Pancreas (tissue), 10 donors: ENCODE results near the gene STAC2. TPM values are rescaled to one million over a fixed set of nuclear protein-coding genes. Genes with fewer than 3 reads are reported as not detected.

Experiments used
- ATAC-seq, 4 donors: fragments of 200-7000 bp; cut with Tn5 transposase; one replicate each; pipeline versions ENCODE4 v1.8.0 to v1.9.1; 2020; ENCODE audit warnings: mild to moderate bottlenecking in 4 of 4, moderate library complexity in 4 of 4
- DNase-seq, 6 donors: peaks; one replicate each; pipeline ENCODE4 v3.0.0-alpha.2; 2020
- FAIRE-seq: peaks from 2 replicates; lab custom pipeline; 2012; peaks lifted over from hg19 to GRCh38; lab: Jason Lieb, UNC
- H3K27ac ChIP-seq, 4 donors: fragments of 200-600 bp; sonication (generic); 1 replicate in 3 of 4; 2 replicates in 1 of 4; pipeline versions ENCODE4 v1.5.0 to v1.8.0; 2020
- H3K27me3 ChIP-seq, 4 donors: fragments of 200-600 bp; one replicate each; pipeline ENCODE4 v1.8.0; 2021
- H3K36me3 ChIP-seq, 3 donors: fragments of 200-600 bp; sonication (generic) in 1 of 3; one replicate each; pipeline versions ENCODE4 v1.5.0 to v1.8.0; 2020 to 2021
- H3K4me1 ChIP-seq, 3 donors: fragments of 200-600 bp; one replicate each; pipeline ENCODE4 v1.8.0; 2021
- H3K4me3 ChIP-seq, 4 donors: fragments of 200-600 bp; sonication (generic) in 2 of 4; one replicate each; pipeline versions ENCODE4 v1.5.0 to v1.8.0; 2020 to 2021
- H3K9me3 ChIP-seq, 4 donors: fragments of 200-600 bp; one replicate each; pipeline ENCODE4 v1.8.0; 2021
- CTCF ChIP-seq, 4 donors: fragments of 200-600 bp; sonication (generic) in 3 of 4; IDR thresholded peaks; one replicate each; pipeline versions ENCODE4 v1.5.0 to v1.8.0; 2021; ENCODE audit warnings: antibody characterized with exemption in 4 of 4
- WGBS, 2 donors: extraction: QIAGEN DNeasy Blood & Tissue Kit; methylation state at CpG; one replicate each; pipeline ENCODE4 v1.1.7; 2013; 5-methylcytosine and 5-hydroxymethylcytosine counted together
- intact Hi-C, 3 donors: fragments of 100-400 bp; cut with DNase I; formaldehyde crosslinking; loops; one replicate each; pipeline versions ENCODE4 v1.11.1 to v1.14.2; 2022
- polyA plus RNA-seq, 2 donors: library from polyadenylated mRNA; stranded (reverse); fragments of 200-250 nt; gene quantifications; one replicate each; pipeline ENCODE4 v1.2.3, GENCODE V29; 2013
- total RNA-seq, 6 donors: library from RNA; stranded (reverse); fragmentation: NEBNext Ultra II Directional in 4 of 6; extraction: Animal tissue kit (Norgen Biotek cat#: 25700) in 4 of 6; gene quantifications; one replicate each; pipeline versions ENCODE4 v1.2.1 to v1.2.4, GENCODE V29; 2021 to 2023
- donor health status: healthy with polysubstance abuse.
- donor health status: DM: no; HTN: no; CAD: no; lungs with moderate emphysema.
- donor health status: DM: no; HTN: no; CAD: no.
- donor health status: control.
- donor health status: control.
- donor health status: Bipolar disorder and iron deficiency.
- donor health status: DM: yes; HTN: yes; CAD: no.
- donor health status: DM: no; HTN: no; CAD: no.
- donor health status: DM: no; HTN: no; CAD: no.
- donor health status: DM: yes; HTN: yes; CAD: no.

STAC2 gene
- total and polyA plus RNA-seq, 8 donors: 0.07 to 0.12 (median 0.09) TPM; not detected in 3

GRCh38 chr17:39173526-39174274, 52.0 kb downstream of the STAC2 start:
- H3K4me3 ChIP-seq: no peak overlapping the region
- H3K4me1 ChIP-seq: peaks cover 0 to 8% (median 0%) of the 10 kb centered on the region in 3 donors
- WGBS, 2 donors: 69 to 73% methylated on average over 10 of the region's 10 CpGs
- DNase-seq (no peak), FAIRE-seq (no peak), ATAC-seq (no peak)
- H3K27ac ChIP-seq: no peak overlapping the region
- TF ChIP-seq CTCF (IDR thresholded peaks at IDR 0.05): no peak
- H3K36me3 ChIP-seq: no peaks in the 10 kb centered on the region
- intact Hi-C loops: no loop called here
- no peaks in the 10 kb centered on the region for H3K9me3 ChIP-seq
- H3K27me3 ChIP-seq: no peaks in the 10 kb centered on the region

- Histone ChIP-seq H3K36me3 (no peaks in the 10 kb centered on the region), H3K27ac (no peak overlapping the region), H3K4me3 (no peak overlapping the region), H3K27me3 (no peaks in the 10 kb centered on the region), H3K9me3 (no peaks in the 10 kb centered on the region), H3K4me1 (peaks cover 0 to 8% (median 0%) of the 10 kb centered on the region in 3 donors)
- no peak for TF ChIP-seq CTCF (IDR thresholded peaks at IDR 0.05)
- ATAC-seq (no peak), FAIRE-seq (no peak), DNase-seq (no peak)
- 83 to 84% methylated on average over 5 of the region's 5 CpGs for WGBS, 2 donors
- intact Hi-C loops: no loop called here
Observed at GRCh38 chr17:39173080-39173479, 52.7 kb downstream of the STAC2 start.

- no peaks in the 10 kb centered on the region for H3K36me3 ChIP-seq
- no peak for FAIRE-seq
- ATAC-seq: peak; percentile 57 to 83 (median 63)
- no peaks in the 10 kb centered on the region for H3K9me3 ChIP-seq
- H3K27me3 ChIP-seq: no peaks in the 10 kb centered on the region
- intact Hi-C loops: no loop called here
- peak in 2 of 6 donors; percentile 52 to 62 for DNase-seq
- WGBS, 2 donors: 35 to 50% methylated on average over 5 of the region's 5 CpGs
- H3K27ac ChIP-seq: peak overlapping the region in 1 of 4 donors; percentile 4
- no peak for TF ChIP-seq CTCF (IDR thresholded peaks at IDR 0.05)
- no peak overlapping the region for H3K4me3 ChIP-seq
- H3K4me1 ChIP-seq: peaks cover 0 to 14% (median 0%) of the 10 kb centered on the region in 3 donors
Observed at GRCh38 chr17:39171933-39172332, 53.8 kb downstream of the STAC2 start.

GRCh38 chr17:39170558-39170957, 55.2 kb downstream of the STAC2 start:
- no peak overlapping the region for H3K4me3 ChIP-seq
- FAIRE-seq (no peak), ATAC-seq (no peak), DNase-seq (no peak)
- no peak for TF ChIP-seq CTCF (IDR thresholded peaks at IDR 0.05)
- H3K9me3 ChIP-seq: no peaks in the 10 kb centered on the region
- H3K36me3 ChIP-seq: no peaks in the 10 kb centered on the region
- intact Hi-C loops: no loop called here
- whole genome bisulfite sequencing, 2 donors: 84 to 91% methylated on average over 6 of the region's 6 CpGs
- H3K4me1 ChIP-seq: peaks cover 0 to 14% (median 7%) of the 10 kb centered on the region in 3 donors
- no peaks in the 10 kb centered on the region for H3K27me3 ChIP-seq
- H3K27ac ChIP-seq: no peak overlapping the region

GRCh38 chr17:39170109-39170508, 55.6 kb downstream of the STAC2 start:
- ATAC-seq (no peak), FAIRE-seq (no peak), DNase-seq (no peak)
- no peaks in the 10 kb centered on the region for H3K36me3 ChIP-seq
- H3K27ac ChIP-seq: no peak overlapping the region
- intact Hi-C loops: no loop called here
- no peak overlapping the region for H3K4me3 ChIP-seq
- WGBS, 2 donors: 82 to 86% methylated on average over 4 of the region's 4 CpGs
- H3K9me3 ChIP-seq: no peaks in the 10 kb centered on the region
- H3K27me3 ChIP-seq: no peaks in the 10 kb centered on the region
- peaks cover 0 to 17% (median 11%) of the 10 kb centered on the region in 3 donors for H3K4me1 ChIP-seq
- TF ChIP-seq CTCF (IDR thresholded peaks at IDR 0.05): no peak
